ENCODE measurements around the gene ETNPPL.

DNA sequence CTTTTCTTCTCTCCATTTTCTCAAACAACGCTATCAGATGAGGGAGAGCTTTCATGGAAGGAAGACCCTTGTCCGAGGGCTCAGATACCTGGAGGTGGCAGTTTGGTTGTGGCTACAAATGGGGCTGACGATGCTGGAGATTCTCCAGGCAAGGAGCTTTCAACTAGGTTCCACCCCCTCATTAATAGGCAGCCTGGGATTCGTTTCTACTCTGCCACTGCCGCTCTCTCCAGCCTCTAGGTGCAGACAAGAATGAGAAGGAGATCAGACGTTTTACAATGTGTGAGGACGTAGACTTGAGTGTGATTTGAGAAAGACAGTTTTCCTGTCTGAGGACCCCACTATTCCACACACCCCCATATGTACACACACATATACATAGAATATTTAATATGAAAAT, 53.1 kb downstream of the ETNPPL start:
- TF ChIP-seq, protein P1, sequence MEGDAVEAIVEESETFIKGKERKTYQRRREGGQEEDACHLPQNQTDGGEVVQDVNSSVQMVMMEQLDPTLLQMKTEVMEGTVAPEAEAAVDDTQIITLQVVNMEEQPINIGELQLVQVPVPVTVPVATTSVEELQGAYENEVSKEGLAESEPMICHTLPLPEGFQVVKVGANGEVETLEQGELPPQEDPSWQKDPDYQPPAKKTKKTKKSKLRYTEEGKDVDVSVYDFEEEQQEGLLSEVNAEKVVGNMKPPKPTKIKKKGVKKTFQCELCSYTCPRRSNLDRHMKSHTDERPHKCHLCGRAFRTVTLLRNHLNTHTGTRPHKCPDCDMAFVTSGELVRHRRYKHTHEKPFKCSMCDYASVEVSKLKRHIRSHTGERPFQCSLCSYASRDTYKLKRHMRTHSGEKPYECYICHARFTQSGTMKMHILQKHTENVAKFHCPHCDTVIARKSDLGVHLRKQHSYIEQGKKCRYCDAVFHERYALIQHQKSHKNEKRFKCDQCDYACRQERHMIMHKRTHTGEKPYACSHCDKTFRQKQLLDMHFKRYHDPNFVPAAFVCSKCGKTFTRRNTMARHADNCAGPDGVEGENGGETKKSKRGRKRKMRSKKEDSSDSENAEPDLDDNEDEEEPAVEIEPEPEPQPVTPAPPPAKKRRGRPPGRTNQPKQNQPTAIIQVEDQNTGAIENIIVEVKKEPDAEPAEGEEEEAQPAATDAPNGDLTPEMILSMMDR (IDR thresholded peaks at IDR 0.05; ENCODE audit: extremely low read depth in 1 of 2, insufficient read depth in 1 of 2, low read depth in 1 of 2, low read length in 2 of 2) = no peak
- no peak for TF ChIP-seq EZH2 (IDR thresholded peaks at IDR 0.05; ENCODE audit: borderline replicate concordance, low read depth, low read length, severe bottlenecking)
- TF ChIP-seq POLR2A (IDR thresholded peaks at IDR 0.05; ENCODE audit: low read depth, low read length) = no peak
- TF ChIP-seq POLR2AphosphoS5 (IDR thresholded peaks at IDR 0.05; ENCODE audit: insufficient read depth, low read depth, low read length) = no peak
- TF ChIP-seq MYC (IDR thresholded peaks at IDR 0.05; ENCODE audit: low read depth, low read length) = no peak
- TF ChIP-seq, protein P2, sequence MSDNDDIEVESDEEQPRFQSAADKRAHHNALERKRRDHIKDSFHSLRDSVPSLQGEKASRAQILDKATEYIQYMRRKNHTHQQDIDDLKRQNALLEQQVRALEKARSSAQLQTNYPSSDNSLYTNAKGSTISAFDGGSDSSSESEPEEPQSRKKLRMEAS (IDR thresholded peaks at IDR 0.05; ENCODE audit: insufficient read depth, insufficient read length) = no peak
- no peak for TF ChIP-seq GATA2 (IDR thresholded peaks at IDR 0.05; ENCODE audit: insufficient read depth, insufficient read length, low read depth, low read length)

Measured in endothelial cell of umbilical vein (primary cell).